ENCODE measurements around the gene XRN1.

XRN1 gene

GRCh38 chr3:142274908-142275307 lies 172.9 kb downstream of the XRN1 start:
- DNase-seq (ENCODE audit: insufficient read length, low spot score) (no peak), FAIRE-seq (no peak)
- TF ChIP-seq SPI1 (IDR thresholded peaks at IDR 0.05; ENCODE audit: low read depth, low read length) (no peak), PAX5 (IDR thresholded peaks at IDR 0.05; ENCODE audit: insufficient read depth, low read length, severe bottlenecking) (no peak), POU2F2 (IDR thresholded peaks at IDR 0.05; ENCODE audit: low read depth, low read length) (no peak), TAF1 (IDR thresholded peaks at IDR 0.05; ENCODE audit: low read depth, low read length) (no peak), POLR2AphosphoS5 (IDR thresholded peaks at IDR 0.05; ENCODE audit: low read depth, low read length) (no peak), POLR2A (IDR thresholded peaks at IDR 0.05; ENCODE audit: low read depth, low read length) (no peak)

DNA sequence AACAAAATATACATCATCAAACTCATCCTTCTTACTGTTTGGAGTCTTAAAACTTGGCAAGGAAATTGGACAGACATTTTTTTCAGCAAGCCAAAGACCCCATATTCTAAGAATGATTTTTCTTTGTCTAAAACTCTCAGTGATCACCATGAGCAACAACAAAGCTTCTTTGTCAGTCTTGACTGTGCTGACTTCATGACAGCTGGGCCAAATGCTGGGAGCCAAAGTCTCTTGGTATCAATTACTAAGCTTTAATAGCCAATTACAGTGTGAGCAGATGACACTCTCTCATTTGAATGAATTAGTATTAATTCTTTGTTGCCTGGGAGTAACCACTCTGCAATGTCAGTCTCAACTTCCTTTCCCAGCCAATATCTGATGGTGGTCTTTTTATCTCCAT lies 174.3 kb downstream of the XRN1 start:
- DNase-seq (ENCODE audit: insufficient read length, low spot score): no peak
- TF ChIP-seq POLR2AphosphoS5 (IDR thresholded peaks at IDR 0.05; ENCODE audit: low read depth, low read length) (no peak), POU2F2 (IDR thresholded peaks at IDR 0.05; ENCODE audit: low read depth, low read length) (no peak), TAF1 (IDR thresholded peaks at IDR 0.05; ENCODE audit: low read depth, low read length) (no peak), POLR2A (IDR thresholded peaks at IDR 0.05; ENCODE audit: low read depth, low read length) (no peak), SPI1 (IDR thresholded peaks at IDR 0.05; ENCODE audit: low read depth, low read length) (no peak), PAX5 (IDR thresholded peaks at IDR 0.05; ENCODE audit: insufficient read depth, low read length, severe bottlenecking) (no peak)

GRCh38 chr3:142272200-142272891 lies 175.5 kb downstream of the XRN1 start:
- TF ChIP-seq PAX5 (IDR thresholded peaks at IDR 0.05; ENCODE audit: insufficient read depth, low read length, severe bottlenecking) (no peak), POLR2A (IDR thresholded peaks at IDR 0.05; ENCODE audit: low read depth, low read length) (no peak), SPI1 (IDR thresholded peaks at IDR 0.05; ENCODE audit: low read depth, low read length) (no peak), TAF1 (IDR thresholded peaks at IDR 0.05; ENCODE audit: low read depth, low read length) (no peak), POLR2AphosphoS5 (IDR thresholded peaks at IDR 0.05; ENCODE audit: low read depth, low read length) (no peak), POU2F2 (IDR thresholded peaks at IDR 0.05; ENCODE audit: low read depth, low read length) (no peak)
- no peak for FAIRE-seq
- no peak for DNase-seq (ENCODE audit: insufficient read length, low spot score)

More for the DNA sequence above, 174.3 kb downstream of the XRN1 start:
- no peak for FAIRE-seq

DNA sequence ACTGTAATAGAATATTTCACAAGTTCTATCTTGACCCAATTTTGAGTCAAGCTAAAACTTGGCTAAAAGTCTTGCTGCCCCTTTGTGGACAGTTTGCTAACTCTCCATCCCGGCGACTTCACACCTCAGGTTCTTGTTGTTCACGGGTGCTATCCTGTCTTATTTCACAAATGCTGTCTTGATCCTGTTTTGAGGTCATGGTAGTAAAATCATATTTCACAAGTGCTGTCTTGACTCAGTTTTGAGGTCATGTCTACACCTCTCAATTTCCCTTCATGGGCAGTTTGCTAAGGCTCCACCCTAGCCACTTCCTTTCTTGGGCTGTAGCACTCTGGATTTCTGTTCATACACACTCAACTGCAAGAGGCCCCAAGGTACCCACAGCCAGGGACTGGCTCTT lies 177.4 kb downstream of the XRN1 start:
- DNase-seq (ENCODE audit: insufficient read length, low spot score) (no peak), FAIRE-seq (no peak)
- TF ChIP-seq PAX5 (IDR thresholded peaks at IDR 0.05; ENCODE audit: insufficient read depth, low read length, severe bottlenecking) (no peak), POLR2AphosphoS5 (IDR thresholded peaks at IDR 0.05; ENCODE audit: low read depth, low read length) (no peak), TAF1 (IDR thresholded peaks at IDR 0.05; ENCODE audit: low read depth, low read length) (no peak), POLR2A (IDR thresholded peaks at IDR 0.05; ENCODE audit: low read depth, low read length) (no peak), POU2F2 (IDR thresholded peaks at IDR 0.05; ENCODE audit: low read depth, low read length) (no peak), SPI1 (IDR thresholded peaks at IDR 0.05; ENCODE audit: low read depth, low read length) (no peak)

DNA sequence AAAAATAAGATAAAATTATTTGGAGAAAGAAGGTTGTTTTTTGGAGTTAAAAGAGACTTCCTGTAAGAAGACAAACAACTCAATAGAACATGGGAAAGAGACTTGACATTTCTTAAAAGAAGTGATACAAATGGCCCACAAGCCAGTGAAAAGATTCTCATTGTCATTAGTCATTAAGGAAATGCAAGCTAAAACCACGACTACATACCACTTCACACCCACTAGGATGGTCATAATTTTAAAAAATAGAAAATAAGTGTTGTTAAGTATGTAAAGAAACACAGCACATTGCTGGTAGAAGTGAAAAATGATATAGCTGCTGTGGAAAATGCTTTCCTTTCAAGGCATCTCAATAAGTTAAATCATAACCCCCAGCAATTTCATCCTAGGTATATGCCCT lies 178.1 kb downstream of the XRN1 start:
- DNase-seq (ENCODE audit: insufficient read length, low spot score) (no peak), FAIRE-seq (no peak)
- TF ChIP-seq POU2F2 (IDR thresholded peaks at IDR 0.05; ENCODE audit: low read depth, low read length) (no peak), PAX5 (IDR thresholded peaks at IDR 0.05; ENCODE audit: insufficient read depth, low read length, severe bottlenecking) (no peak), POLR2AphosphoS5 (IDR thresholded peaks at IDR 0.05; ENCODE audit: low read depth, low read length) (no peak), TAF1 (IDR thresholded peaks at IDR 0.05; ENCODE audit: low read depth, low read length) (no peak), POLR2A (IDR thresholded peaks at IDR 0.05; ENCODE audit: low read depth, low read length) (no peak), SPI1 (IDR thresholded peaks at IDR 0.05; ENCODE audit: low read depth, low read length) (no peak)

DNA sequence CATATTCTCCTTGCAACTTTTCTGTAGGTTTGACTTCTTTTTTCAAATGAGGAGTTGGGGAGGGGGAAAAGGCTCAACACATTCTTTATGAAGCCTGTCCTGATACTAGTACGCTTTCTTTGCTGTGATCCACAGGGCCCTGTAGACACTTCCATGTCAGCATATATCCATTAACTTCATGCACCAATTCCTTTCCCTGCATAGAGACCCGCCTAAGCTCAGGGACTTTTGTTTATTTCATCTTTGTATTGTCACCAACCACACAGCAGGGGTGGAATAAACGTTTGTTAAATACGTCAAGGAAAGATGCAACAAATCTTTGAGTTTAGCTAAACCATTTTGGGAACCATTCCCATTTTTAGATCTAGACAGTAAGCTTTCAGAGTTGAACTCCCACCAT lies 179.4 kb downstream of the XRN1 start:
- no peak for FAIRE-seq
- TF ChIP-seq POLR2A (IDR thresholded peaks at IDR 0.05; ENCODE audit: low read depth, low read length) (no peak), POU2F2 (IDR thresholded peaks at IDR 0.05; ENCODE audit: low read depth, low read length) (no peak), TAF1 (IDR thresholded peaks at IDR 0.05; ENCODE audit: low read depth, low read length) (no peak), PAX5 (IDR thresholded peaks at IDR 0.05; ENCODE audit: insufficient read depth, low read length, severe bottlenecking) (no peak), SPI1 (IDR thresholded peaks at IDR 0.05; ENCODE audit: low read depth, low read length) (no peak), POLR2AphosphoS5 (IDR thresholded peaks at IDR 0.05; ENCODE audit: low read depth, low read length) (no peak)

GRCh38 chr3:142267269-142267668 lies 180.6 kb downstream of the XRN1 start:
- DNase-seq (ENCODE audit: insufficient read length, low spot score) (no peak), FAIRE-seq (no peak)
- no peak for TF ChIP-seq POU2F2 (IDR thresholded peaks at IDR 0.05; ENCODE audit: low read depth, low read length)
- TF ChIP-seq PAX5 (IDR thresholded peaks at IDR 0.05; ENCODE audit: insufficient read depth, low read length, severe bottlenecking): no peak
- no peak for TF ChIP-seq SPI1 (IDR thresholded peaks at IDR 0.05; ENCODE audit: low read depth, low read length)
- TF ChIP-seq POLR2A (IDR thresholded peaks at IDR 0.05; ENCODE audit: low read depth, low read length): no peak
- TF ChIP-seq POLR2AphosphoS5 (IDR thresholded peaks at IDR 0.05; ENCODE audit: low read depth, low read length): no peak
- TF ChIP-seq TAF1 (IDR thresholded peaks at IDR 0.05; ENCODE audit: low read depth, low read length): no peak

More for the DNA sequence above, 179.4 kb downstream of the XRN1 start:
- DNase-seq (ENCODE audit: insufficient read length, low spot score): no peak

- TF ChIP-seq PAX5 (IDR thresholded peaks at IDR 0.05; ENCODE audit: insufficient read depth, low read length, severe bottlenecking): no peak
- no peak for TF ChIP-seq POLR2AphosphoS5 (IDR thresholded peaks at IDR 0.05; ENCODE audit: low read depth, low read length)
- TF ChIP-seq POLR2A (IDR thresholded peaks at IDR 0.05; ENCODE audit: low read depth, low read length): no peak
- TF ChIP-seq TAF1 (IDR thresholded peaks at IDR 0.05; ENCODE audit: low read depth, low read length): no peak
- TF ChIP-seq SPI1 (IDR thresholded peaks at IDR 0.05; ENCODE audit: low read depth, low read length): no peak
- TF ChIP-seq POU2F2 (IDR thresholded peaks at IDR 0.05; ENCODE audit: low read depth, low read length): no peak
- no peak for FAIRE-seq
- no peak for DNase-seq (ENCODE audit: insufficient read length, low spot score)
Observed at GRCh38 chr3:142263112-142263511, 184.7 kb downstream of the XRN1 start.

GRCh38 chr3:142259359-142259758 lies 188.5 kb downstream of the XRN1 start:
- FAIRE-seq (no peak), DNase-seq (ENCODE audit: insufficient read length, low spot score) (no peak)
- TF ChIP-seq POU2F2 (IDR thresholded peaks at IDR 0.05; ENCODE audit: low read depth, low read length) (no peak), TAF1 (IDR thresholded peaks at IDR 0.05; ENCODE audit: low read depth, low read length) (no peak), POLR2A (IDR thresholded peaks at IDR 0.05; ENCODE audit: low read depth, low read length) (no peak), SPI1 (IDR thresholded peaks at IDR 0.05; ENCODE audit: low read depth, low read length) (no peak), PAX5 (IDR thresholded peaks at IDR 0.05; ENCODE audit: insufficient read depth, low read length, severe bottlenecking) (no peak), POLR2AphosphoS5 (IDR thresholded peaks at IDR 0.05; ENCODE audit: low read depth, low read length) (no peak)

All from GM12891 (cell line).